Omental fat pad (tissue), 4 donors: ENCODE data around the gene ATP13A3. TPM values are rescaled to one million over a fixed set of nuclear protein-coding genes. Genes with fewer than 3 reads are reported as not detected.

Experiments used
- ATAC-seq: fragments of 150-250 bp; one replicate; pipeline ENCODE4 v1.9.1; 2016; ENCODE audit warnings: mild to moderate bottlenecking, moderate library complexity; ENCODE audit not compliant: low FRiP score
- DNase-seq: peaks from one replicate; pipeline ENCODE4 v3.0.0-alpha.2; 2019; ENCODE audit warnings: low spot score
- total RNA-seq, 4 donors: library from RNA; depleted of rRNA; stranded (reverse); fragments of >200 nt; gene quantifications; one replicate each; pipeline ENCODE4 v1.1.0, GENCODE V29; 2016
- TF ChIP-seq, protein P1 (sequence below), 3 donors: fragments of 450-650 bp; IDR thresholded peaks; one replicate each; pipeline ENCODE4 v1.5.1; 2016 to 2017; ENCODE audit warnings: antibody characterized with exemption in 3 of 3, mild to moderate bottlenecking in 3 of 3, moderate library complexity in 2 of 3

ATP13A3 gene
- total RNA-seq, 4 donors from 2014 or later: 124 to 638 (median 294) TPM

GRCh38 chr3:194368918-194369317 is 117.9 kb downstream of the ATP13A3 start:
- ATAC-seq (no peak), DNase-seq (no peak)
- TF ChIP-seq, protein P1, sequence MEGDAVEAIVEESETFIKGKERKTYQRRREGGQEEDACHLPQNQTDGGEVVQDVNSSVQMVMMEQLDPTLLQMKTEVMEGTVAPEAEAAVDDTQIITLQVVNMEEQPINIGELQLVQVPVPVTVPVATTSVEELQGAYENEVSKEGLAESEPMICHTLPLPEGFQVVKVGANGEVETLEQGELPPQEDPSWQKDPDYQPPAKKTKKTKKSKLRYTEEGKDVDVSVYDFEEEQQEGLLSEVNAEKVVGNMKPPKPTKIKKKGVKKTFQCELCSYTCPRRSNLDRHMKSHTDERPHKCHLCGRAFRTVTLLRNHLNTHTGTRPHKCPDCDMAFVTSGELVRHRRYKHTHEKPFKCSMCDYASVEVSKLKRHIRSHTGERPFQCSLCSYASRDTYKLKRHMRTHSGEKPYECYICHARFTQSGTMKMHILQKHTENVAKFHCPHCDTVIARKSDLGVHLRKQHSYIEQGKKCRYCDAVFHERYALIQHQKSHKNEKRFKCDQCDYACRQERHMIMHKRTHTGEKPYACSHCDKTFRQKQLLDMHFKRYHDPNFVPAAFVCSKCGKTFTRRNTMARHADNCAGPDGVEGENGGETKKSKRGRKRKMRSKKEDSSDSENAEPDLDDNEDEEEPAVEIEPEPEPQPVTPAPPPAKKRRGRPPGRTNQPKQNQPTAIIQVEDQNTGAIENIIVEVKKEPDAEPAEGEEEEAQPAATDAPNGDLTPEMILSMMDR (IDR thresholded peaks at IDR 0.05): no peak

- no peak for DNase-seq
These were observed 118.6 kb downstream of the ATP13A3 start for GRCh38 chr3:194367992-194368841.

DNA sequence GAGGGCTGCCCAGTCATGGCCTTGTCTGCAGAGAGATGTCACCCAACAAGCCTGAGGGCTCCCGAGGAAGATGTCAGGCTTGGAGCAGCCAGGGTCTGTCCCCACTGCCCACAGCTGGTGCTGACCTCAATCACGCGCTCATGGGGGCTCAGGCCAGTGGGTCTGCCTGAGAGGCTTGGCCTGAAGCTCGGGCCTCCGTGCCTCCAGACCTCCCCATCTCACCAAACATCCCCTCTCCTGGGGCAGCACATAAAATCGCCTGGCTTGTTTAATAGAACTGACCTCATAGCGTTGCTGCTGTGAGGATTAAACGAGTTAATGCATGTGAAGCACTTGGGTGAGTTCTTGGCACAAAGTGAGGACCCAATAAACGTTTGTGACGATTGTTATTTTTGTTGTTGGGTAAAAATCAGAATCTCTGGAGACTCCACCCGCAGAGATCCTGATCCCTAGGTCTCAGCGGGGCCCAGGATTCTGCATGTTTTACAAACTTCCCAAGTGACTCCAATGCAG is 120.8 kb downstream of the ATP13A3 start:
- TF ChIP-seq, protein P1 (IDR thresholded peaks at IDR 0.05): no peak
- ATAC-seq (no peak), DNase-seq (no peak)

More at GRCh38 chr3:194367992-194368841, 118.6 kb downstream of the ATP13A3 start:
- TF ChIP-seq, protein P1 (IDR thresholded peaks at IDR 0.05): no peak
- ATAC-seq: no peak

DNA sequence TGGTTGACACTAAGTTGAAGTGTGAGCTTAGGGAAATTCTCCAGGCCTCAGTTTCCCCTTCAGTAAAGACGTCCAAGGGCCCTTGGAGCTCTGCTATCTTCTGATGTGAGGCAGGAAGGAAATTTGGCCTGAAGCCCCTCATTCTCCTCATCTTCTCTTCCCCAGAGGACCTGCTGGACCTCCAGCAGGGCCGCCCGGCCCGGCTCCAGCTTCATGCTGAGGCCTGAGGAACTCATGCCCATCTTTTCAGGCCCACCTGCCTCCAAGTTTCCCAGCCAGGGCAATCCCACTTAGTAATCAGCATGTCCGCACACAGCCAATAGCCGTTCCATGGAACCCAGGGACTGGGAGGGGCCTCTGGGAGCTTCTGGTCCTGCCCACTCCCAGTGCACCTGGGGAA is 121.3 kb downstream of the ATP13A3 start:
- no peak for ATAC-seq
- DNase-seq: no peak
- TF ChIP-seq, protein P1 (IDR thresholded peaks at IDR 0.05): no peak

GRCh38 chr3:194364652-194365434 is 122.0 kb downstream of the ATP13A3 start:
- ATAC-seq (no peak), DNase-seq (no peak)
- TF ChIP-seq, protein P1 (IDR thresholded peaks at IDR 0.05): no peak

GRCh38 chr3:194364314-194364651 is 122.5 kb downstream of the ATP13A3 start:
- TF ChIP-seq, protein P1 (IDR thresholded peaks at IDR 0.05): no peak
- no peak for DNase-seq
- ATAC-seq: no peak
